ENCODE results near the gene GLRA2.

- TF ChIP-seq POLR2A (IDR thresholded peaks at IDR 0.05) (no peak), CTCF (IDR thresholded peaks at IDR 0.05) (no peak)
These were observed 37.6 kb upstream of the GLRA2 start for GRCh38 chrX:14491689-14492088.

All from right lobe of liver (tissue), 4 donors.